SJSA1 (cell line): Measurements from ENCODE around the gene GATD1. TPM values are rescaled to one million over a fixed set of nuclear protein-coding genes. Genes with fewer than 3 reads are reported as not detected.

Experiments
- DNase-seq, 2 experiments: peaks; one replicate each; pipeline ENCODE4 v3.0.0-alpha.2; 2015 to 2020; ENCODE audit warnings: low spot score in 2 of 2, low read depth in 1 of 2
- H3K27ac ChIP-seq: fragments of 250-450 bp; sonication (Bioruptor Pico); 2 replicates; pipeline ENCODE4 v1.5.1; 2020; ENCODE audit warnings: mild to moderate bottlenecking, moderate library complexity
- H3K27me3 ChIP-seq: fragments of 250-450 bp; sonication (Bioruptor Pico); replicated peaks from 2 replicates; pipeline ENCODE4 v1.5.1; 2020; ENCODE audit warnings: mild to moderate bottlenecking, moderate library complexity
- H3K36me3 ChIP-seq: fragments of 250-450 bp; sonication (Bioruptor Pico); 2 replicates; pipeline ENCODE4 v1.5.1; 2020; ENCODE audit warnings: mild to moderate bottlenecking
- H3K4me1 ChIP-seq: fragments of 250-450 bp; sonication (Bioruptor Pico); replicated peaks from 2 replicates; pipeline ENCODE4 v1.6.1; 2021; ENCODE audit warnings: mild to moderate bottlenecking
- H3K4me3 ChIP-seq: fragments of 250-450 bp; sonication (Bioruptor Pico); 2 replicates; pipeline ENCODE4 v1.5.1; 2020; ENCODE audit warnings: mild to moderate bottlenecking
- H3K9me3 ChIP-seq: fragments of 250-450 bp; sonication (Bioruptor Pico); replicated peaks from 2 replicates; pipeline ENCODE4 v1.5.1; 2020; ENCODE audit warnings: mild to moderate bottlenecking
- total RNA-seq: library from RNA; depleted of rRNA; stranded (reverse); fragments of >200 nt; shearing (Covaris generic); gene quantifications from 2 replicates; pipeline ENCODE4 v1.2.3, GENCODE V29; 2014; rRNA removed

GATD1 gene
- total RNA-seq, 1 experiment from 2014 or later, result 12.4 TPM

GRCh38 chr11:722346-722811 lies 54.9 kb downstream of the GATD1 start:
- Histone ChIP-seq H3K9me3 (no peaks in the 10 kb centered on the region), H3K27me3 (peaks cover 27% of the 10 kb centered on the region), H3K36me3 (no peaks in the 10 kb centered on the region), H3K27ac (no peak overlapping the region), H3K4me3 (no peak overlapping the region), H3K4me1 (no peaks in the 10 kb centered on the region)
- DNase-seq, result no peak

- Histone ChIP-seq H3K9me3 (no peaks in the 10 kb centered on the region), H3K27ac (no peak overlapping the region), H3K4me3 (no peak overlapping the region), H3K36me3 (no peaks in the 10 kb centered on the region), H3K27me3 (peaks cover 27% of the 10 kb centered on the region), H3K4me1 (no peaks in the 10 kb centered on the region)
- DNase-seq, result no peak
Measured at GRCh38 chr11:721741-722345, 55.4 kb downstream of the GATD1 start.

- Histone ChIP-seq H3K4me1 (no peaks in the 10 kb centered on the region), H3K27ac (no peak overlapping the region), H3K27me3 (peaks cover 27% of the 10 kb centered on the region), H3K4me3 (no peak overlapping the region), H3K9me3 (no peaks in the 10 kb centered on the region), H3K36me3 (no peaks in the 10 kb centered on the region)
- DNase-seq, result no peak
Measured at GRCh38 chr11:721247-721740, 56.0 kb downstream of the GATD1 start.

GRCh38 chr11:720642-721246 lies 56.5 kb downstream of the GATD1 start:
- H3K27me3 ChIP-seq, result peaks cover 27% of the 10 kb centered on the region
- no peaks in the 10 kb centered on the region for H3K36me3 ChIP-seq
- H3K27ac ChIP-seq, result no peak overlapping the region
- DNase-seq, result no peak
- no peak overlapping the region for H3K4me3 ChIP-seq
- no peaks in the 10 kb centered on the region for H3K4me1 ChIP-seq
- H3K9me3 ChIP-seq, result no peaks in the 10 kb centered on the region

GRCh38 chr11:720017-720641 lies 57.2 kb downstream of the GATD1 start:
- DNase-seq, result no peak
- Histone ChIP-seq H3K4me1 (no peaks in the 10 kb centered on the region), H3K27me3 (peaks cover 27% of the 10 kb centered on the region), H3K4me3 (no peak overlapping the region), H3K27ac (no peak overlapping the region), H3K36me3 (no peaks in the 10 kb centered on the region), H3K9me3 (no peaks in the 10 kb centered on the region)

GRCh38 chr11:719214-720016 lies 57.9 kb downstream of the GATD1 start:
- Histone ChIP-seq H3K4me1 (no peaks in the 10 kb centered on the region), H3K9me3 (no peaks in the 10 kb centered on the region), H3K27me3 (peaks cover 27% of the 10 kb centered on the region), H3K4me3 (no peak overlapping the region), H3K27ac (no peak overlapping the region), H3K36me3 (no peaks in the 10 kb centered on the region)
- DNase-seq, result no peak

Other genes with a start within 250 kb of the GATD1 start
- 47.3 and 52.3 TPM in 2 replicates for gene HRAS, start 241.9 kb downstream of the GATD1 start, total RNA-seq
- gene LRRC56, start 240.0 kb downstream of the GATD1 start, total RNA-seq, result 0.05 TPM in 1 of 2 replicates, not detected in the other
- gene LMNTD2, start 216.7 kb downstream of the GATD1 start, total RNA-seq, result 0.18 TPM in 1 of 2 replicates, not detected in the other
- gene RASSF7, start 216.5 kb downstream of the GATD1 start, total RNA-seq, result 13.8 and 16.4 TPM in 2 replicates
- gene PHRF1, start 201.0 kb downstream of the GATD1 start, total RNA-seq, result 15.8 and 21.7 TPM in 2 replicates
- 4.3 and 5.9 TPM in 2 replicates for gene IRF7, start 161.5 kb downstream of the GATD1 start, total RNA-seq
- gene CDHR5, start 152.5 kb downstream of the GATD1 start, total RNA-seq, result not detected in 2 replicates
- gene SCT, start 150.3 kb downstream of the GATD1 start, total RNA-seq, result not detected in 2 replicates
- not detected in 2 replicates for gene DRD4, start 140.2 kb downstream of the GATD1 start, total RNA-seq
- gene DEAF1, start 82.3 kb downstream of the GATD1 start, total RNA-seq, result 4.4 and 8.0 TPM in 2 replicates
- gene TMEM80, start 81.7 kb downstream of the GATD1 start, total RNA-seq, result 16.0 and 16.7 TPM in 2 replicates
- gene EPS8L2, start 71.3 kb downstream of the GATD1 start, total RNA-seq, result not detected in 2 replicates
- 159 and 302 TPM in 2 replicates for gene TALDO1, start 30.0 kb downstream of the GATD1 start, total RNA-seq
- 0.21 and 0.88 TPM in 2 replicates for gene CEND1, start 12.6 kb upstream of the GATD1 start, total RNA-seq
- 5.1 and 11.1 TPM in 2 replicates for gene SLC25A22, start 20.8 kb upstream of the GATD1 start, total RNA-seq
- gene PIDD1, start 27.7 kb upstream of the GATD1 start, total RNA-seq, result 2.1 and 2.4 TPM in 2 replicates
- 504 and 706 TPM in 2 replicates for gene RPLP2, start 32.5 kb upstream of the GATD1 start, total RNA-seq
- 5.0 and 9.8 TPM in 2 replicates for gene PNPLA2, start 41.4 kb upstream of the GATD1 start, total RNA-seq
- gene CRACR2B, start 50.4 kb upstream of the GATD1 start, total RNA-seq, result not detected in 2 replicates
- 123 and 179 TPM in 2 replicates for gene CD151, start 55.5 kb upstream of the GATD1 start, total RNA-seq
- 75.8 and 144 TPM in 2 replicates for gene POLR2L, start 65.0 kb upstream of the GATD1 start, total RNA-seq
- 62.5 and 118 TPM in 2 replicates for gene TSPAN4, start 65.4 kb upstream of the GATD1 start, total RNA-seq
- gene CHID1, start 133.3 kb upstream of the GATD1 start, total RNA-seq, result 17.7 and 22.1 TPM in 2 replicates
- 15.6 and 17.7 TPM in 2 replicates for gene AP2A2, start 148.4 kb upstream of the GATD1 start, total RNA-seq